Progenitor cell of endocrine pancreas (in vitro differentiated cells): ENCODE measurements around the gene KMT2C. TPM values are rescaled to one million over a fixed set of nuclear protein-coding genes. Genes with fewer than 3 reads are reported as not detected.

Source experiments
- DNase-seq: peaks from one replicate; pipeline ENCODE4 v3.0.0; 2021; ENCODE audit warnings: low spot score; ENCODE audit not compliant: unreplicated experiment
- H3K27ac Mint-ChIP-seq: 2 replicates; pipeline ENCODE4 v1.8.0; 2021; ENCODE audit warnings: mild to moderate bottlenecking, moderate library complexity, mixed read lengths
- H3K27me3 Mint-ChIP-seq: 2 replicates; pipeline ENCODE4 v1.8.0; 2021; ENCODE audit warnings: mixed read lengths
- H3K36me3 Mint-ChIP-seq: 2 replicates; pipeline ENCODE4 v1.8.0; 2022; ENCODE audit warnings: mixed read lengths; ENCODE audit not compliant: insufficient read depth
- H3K4me1 Mint-ChIP-seq: 2 replicates; pipeline ENCODE4 v1.8.0; 2021; ENCODE audit warnings: low read depth, mixed read lengths
- H3K4me3 Mint-ChIP-seq: 2 replicates; pipeline ENCODE4 v1.8.0; 2021; ENCODE audit warnings: low read depth, mild to moderate bottlenecking, moderate library complexity, mixed read lengths
- H3K9me3 Mint-ChIP-seq: 2 replicates; pipeline ENCODE4 v1.8.0; 2021; ENCODE audit warnings: low read depth, mixed read lengths
- CTCF ChIP-seq: fragments of 200-600 bp; sonication (generic); IDR thresholded peaks from one replicate; pipeline ENCODE4 v1.5.0; 2021; ENCODE audit warnings: antibody characterized with exemption, mild to moderate bottlenecking; ENCODE audit not compliant: unreplicated experiment
- long read RNA-seq: library from polyadenylated mRNA; unstranded; transcript quantifications from one replicate; pipeline ENCODE4 v2.0.0, GENCODE V29; 2020
- total RNA-seq: library from RNA; stranded (reverse); gene quantifications from 2 replicates; pipeline ENCODE4 v1.2.1, GENCODE V29; 2021

KMT2C gene
- total RNA-seq: 72.6 and 75.9 TPM in 2 replicates
- long read RNA-seq, partial matches to known transcripts: 41 of 53 reads
- long read RNA-seq, other reads (novel, unspliced or antisense): 12 of 53 reads

- Mint-ChIP-seq H3K27ac (peak within 1 kb of the TSS; percentile 95), H3K4me1 (peaks cover 24% of the 10 kb centered on the region), H3K9me3 (no peaks in the 10 kb centered on the region), H3K27me3 (peaks cover 11% of the 10 kb centered on the region), H3K4me3 (peak within 1 kb of the TSS; percentile 87), H3K36me3 (no peaks in the 10 kb centered on the region)
- TF ChIP-seq CTCF: no peak
- peak; percentile 36 for DNase-seq
Measured at GRCh38 chr7:152435384-152436110, at the start of gene KMT2C. Gene KMT2C (minus strand): TSS chr7:152436003. CDS start chr7:152435786, 217 bp downstream.

GRCh38 chr7:152481082-152481481, 45.3 kb upstream of the KMT2C start:
- no peaks in the 10 kb centered on the region for H3K36me3 Mint-ChIP-seq
- H3K4me3 Mint-ChIP-seq: no peak overlapping the region
- no peaks in the 10 kb centered on the region for H3K9me3 Mint-ChIP-seq
- H3K4me1 Mint-ChIP-seq: peaks cover 4% of the 10 kb centered on the region
- TF ChIP-seq CTCF: no peak
- H3K27me3 Mint-ChIP-seq: peaks cover 2% of the 10 kb centered on the region
- DNase-seq: no peak
- H3K27ac Mint-ChIP-seq: no peak overlapping the region

GRCh38 chr7:152480664-152481063, 44.9 kb upstream of the KMT2C start:
- Mint-ChIP-seq H3K27ac (no peak overlapping the region), H3K9me3 (no peaks in the 10 kb centered on the region), H3K36me3 (no peaks in the 10 kb centered on the region), H3K4me3 (no peak overlapping the region), H3K27me3 (no peaks in the 10 kb centered on the region), H3K4me1 (peaks cover 4% of the 10 kb centered on the region)
- no peak for TF ChIP-seq CTCF
- DNase-seq: no peak

GRCh38 chr7:152479595-152479994, 43.8 kb upstream of the KMT2C start:
- no peaks in the 10 kb centered on the region for H3K36me3 Mint-ChIP-seq
- H3K27ac Mint-ChIP-seq: no peak overlapping the region
- no peaks in the 10 kb centered on the region for H3K27me3 Mint-ChIP-seq
- DNase-seq: no peak
- no peak for TF ChIP-seq CTCF
- H3K9me3 Mint-ChIP-seq: no peaks in the 10 kb centered on the region
- H3K4me1 Mint-ChIP-seq: peaks cover 4% of the 10 kb centered on the region
- no peak overlapping the region for H3K4me3 Mint-ChIP-seq

- H3K4me3 Mint-ChIP-seq: no peak overlapping the region
- no peaks in the 10 kb centered on the region for H3K27me3 Mint-ChIP-seq
- no peak for DNase-seq
- TF ChIP-seq CTCF: no peak
- peaks cover 4% of the 10 kb centered on the region for H3K4me1 Mint-ChIP-seq
- no peaks in the 10 kb centered on the region for H3K36me3 Mint-ChIP-seq
- H3K27ac Mint-ChIP-seq: peak overlapping the region; percentile 73
- H3K9me3 Mint-ChIP-seq: no peaks in the 10 kb centered on the region
Measured at GRCh38 chr7:152478140-152478539, 42.3 kb upstream of the KMT2C start.
